Retinal pigment epithelial cell (primary cell): ENCODE results near the gene ACVR1B.

Experiments
- DNase-seq: peaks from one replicate; pipeline ENCODE4 v3.0.0-alpha.2; 2010; ENCODE audit warnings: low read depth
- H3K4me3 ChIP-seq: 2 replicates; pipeline ENCODE4 v1.5.1; 2011; ENCODE audit warnings: mild to moderate bottlenecking, low read length, control low read depth, moderate library complexity
- CTCF ChIP-seq: conservative IDR thresholded peaks from 2 replicates; pipeline ENCODE4 v1.5.1; 2011; ENCODE audit warnings: low read depth, low read length, control low read depth, inconsistent platforms

ACVR1B gene

GRCh38 chr12:51925346-51926063, 26.0 kb upstream of the ACVR1B start:
- TF ChIP-seq CTCF: no peak
- no peak for DNase-seq

DNA sequence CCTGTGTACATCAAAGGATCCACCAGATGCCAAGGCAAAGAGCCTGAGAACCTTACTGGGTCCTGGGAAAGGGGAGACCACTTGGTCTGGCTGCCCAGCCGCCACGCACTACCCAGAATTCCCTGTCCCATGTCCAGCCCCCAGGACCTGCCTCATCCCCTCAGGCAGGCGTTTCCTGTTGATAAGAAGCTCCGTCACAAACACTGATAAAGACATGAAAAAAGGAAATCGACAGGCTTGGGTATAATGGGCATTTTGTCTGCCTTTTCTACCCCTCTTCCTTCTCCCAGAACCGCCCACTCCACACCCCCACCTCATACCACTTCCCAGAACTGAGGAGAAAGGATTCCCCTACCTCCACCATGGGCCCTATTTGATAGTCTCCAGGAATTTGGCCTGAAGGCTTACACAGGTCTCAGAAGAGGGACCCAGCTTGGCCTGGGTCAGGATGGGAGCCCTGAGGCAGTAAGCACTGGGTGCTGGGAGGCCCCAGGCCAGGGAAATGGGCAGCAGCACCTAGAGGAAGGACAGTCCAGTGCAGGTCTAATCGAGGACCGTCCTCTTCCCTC, 25.4 kb upstream of the ACVR1B start:
- TF ChIP-seq CTCF: no peak
- no peak for DNase-seq
- no peak overlapping the region for H3K4me3 ChIP-seq

More at GRCh38 chr12:51925346-51926063, 26.0 kb upstream of the ACVR1B start:
- no peak overlapping the region for H3K4me3 ChIP-seq

- no peak for DNase-seq
- no peak overlapping the region for H3K4me3 ChIP-seq
- TF ChIP-seq CTCF: peak; percentile 64
Measured at GRCh38 chr12:51926718-51927117, 24.8 kb upstream of the ACVR1B start.

- TF ChIP-seq CTCF: no peak
- no peak for DNase-seq
- no peak overlapping the region for H3K4me3 ChIP-seq
Measured at GRCh38 chr12:51932218-51933076, 19.1 kb upstream of the ACVR1B start.

GRCh38 chr12:51934080-51934479, 17.4 kb upstream of the ACVR1B start:
- TF ChIP-seq CTCF: no peak
- no peak overlapping the region for H3K4me3 ChIP-seq
- DNase-seq: no peak

DNA sequence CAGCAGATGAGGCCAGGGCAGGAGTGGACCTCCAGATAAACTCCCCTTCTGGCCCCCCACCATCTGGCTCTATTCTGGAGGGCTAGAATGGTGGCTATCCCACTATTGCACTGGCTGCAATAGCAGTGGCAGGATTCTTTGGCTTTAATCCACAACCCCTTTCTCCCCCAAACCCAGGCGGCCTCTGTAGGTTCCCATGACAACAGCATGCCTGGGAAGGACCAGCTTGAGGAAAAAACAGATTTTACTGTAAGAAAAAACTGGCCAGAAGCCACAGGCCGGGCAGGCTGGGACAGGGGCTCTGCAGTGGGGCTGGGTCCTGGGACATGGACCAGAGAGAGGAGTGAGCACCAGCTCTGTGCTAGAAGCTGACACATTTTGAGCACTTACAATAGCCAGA, 13.6 kb upstream of the ACVR1B start:
- no peak overlapping the region for H3K4me3 ChIP-seq
- no peak for DNase-seq
- TF ChIP-seq CTCF: no peak

DNA sequence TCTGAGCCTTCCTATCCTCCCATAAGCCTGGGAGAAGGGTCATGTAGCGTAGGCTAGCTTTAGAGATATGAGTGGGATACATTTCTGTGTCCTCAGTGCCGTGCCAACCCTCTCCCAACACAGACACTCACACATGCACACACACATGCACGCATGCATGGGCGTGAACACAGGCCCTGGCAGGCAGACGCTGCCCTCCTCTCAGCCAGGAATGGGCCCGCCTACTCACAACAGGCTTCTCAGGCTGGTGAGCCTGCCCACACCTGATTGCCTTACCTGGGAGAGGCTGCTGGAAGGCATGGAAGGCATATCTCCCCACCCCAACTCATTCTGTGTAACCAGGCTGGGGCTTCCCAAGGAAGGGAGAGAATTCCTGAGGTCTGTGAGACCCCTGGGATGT, 12.8 kb upstream of the ACVR1B start:
- DNase-seq: no peak
- TF ChIP-seq CTCF: no peak
- no peak overlapping the region for H3K4me3 ChIP-seq
